ENCODE measurements around the gene WDR90.

DNA sequence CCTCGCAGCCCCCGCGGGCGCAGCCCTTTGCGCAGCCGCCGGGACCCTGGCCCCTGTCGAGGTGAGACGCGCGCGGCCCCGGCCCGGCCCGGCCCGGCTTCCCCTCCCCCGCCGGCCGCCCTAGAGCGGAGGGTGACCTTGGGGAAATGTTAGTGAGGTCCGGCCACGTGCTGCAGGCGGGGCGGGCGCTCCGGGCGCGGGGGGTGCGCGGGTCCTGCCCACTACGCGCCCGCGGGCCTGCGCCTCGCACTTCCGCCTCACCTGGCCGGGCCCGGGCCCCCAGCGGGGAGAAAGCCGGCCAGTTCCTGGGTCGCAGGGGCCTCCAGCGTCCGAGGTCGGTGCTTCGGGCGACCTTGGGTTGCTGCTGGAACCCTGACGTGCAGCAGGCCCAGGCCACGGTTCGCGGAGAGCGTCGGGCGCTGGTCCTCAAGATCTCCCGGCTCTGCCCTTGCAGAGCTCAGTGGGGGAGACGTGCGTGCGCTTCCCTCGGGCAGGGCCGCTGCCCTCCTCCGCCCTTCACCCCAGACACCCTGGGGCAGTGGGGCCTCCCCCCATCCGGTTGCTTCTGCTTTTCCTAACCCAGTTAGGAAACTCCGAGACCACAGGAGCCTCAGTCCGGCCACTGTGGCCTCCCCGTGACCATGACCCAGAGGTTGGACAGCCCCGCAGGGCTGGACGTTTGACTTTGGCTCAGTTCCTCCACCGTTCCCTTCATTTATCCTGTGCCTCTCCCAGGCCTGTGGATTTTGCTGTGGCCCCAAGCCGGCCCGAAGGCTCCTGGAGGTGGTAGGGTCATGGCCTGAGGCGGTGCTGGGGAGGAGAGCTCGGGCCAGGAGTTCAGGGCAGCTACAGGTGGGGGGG lies 6.7 kb upstream of the WDR90 start:
- TF ChIP-seq, protein P1, sequence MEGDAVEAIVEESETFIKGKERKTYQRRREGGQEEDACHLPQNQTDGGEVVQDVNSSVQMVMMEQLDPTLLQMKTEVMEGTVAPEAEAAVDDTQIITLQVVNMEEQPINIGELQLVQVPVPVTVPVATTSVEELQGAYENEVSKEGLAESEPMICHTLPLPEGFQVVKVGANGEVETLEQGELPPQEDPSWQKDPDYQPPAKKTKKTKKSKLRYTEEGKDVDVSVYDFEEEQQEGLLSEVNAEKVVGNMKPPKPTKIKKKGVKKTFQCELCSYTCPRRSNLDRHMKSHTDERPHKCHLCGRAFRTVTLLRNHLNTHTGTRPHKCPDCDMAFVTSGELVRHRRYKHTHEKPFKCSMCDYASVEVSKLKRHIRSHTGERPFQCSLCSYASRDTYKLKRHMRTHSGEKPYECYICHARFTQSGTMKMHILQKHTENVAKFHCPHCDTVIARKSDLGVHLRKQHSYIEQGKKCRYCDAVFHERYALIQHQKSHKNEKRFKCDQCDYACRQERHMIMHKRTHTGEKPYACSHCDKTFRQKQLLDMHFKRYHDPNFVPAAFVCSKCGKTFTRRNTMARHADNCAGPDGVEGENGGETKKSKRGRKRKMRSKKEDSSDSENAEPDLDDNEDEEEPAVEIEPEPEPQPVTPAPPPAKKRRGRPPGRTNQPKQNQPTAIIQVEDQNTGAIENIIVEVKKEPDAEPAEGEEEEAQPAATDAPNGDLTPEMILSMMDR (IDR thresholded peaks at IDR 0.05; ENCODE audit: low read length), result no peak
- TF ChIP-seq EZH2 (IDR thresholded peaks at IDR 0.05; ENCODE audit: borderline replicate concordance, low read length), result no peak
